Right lobe of liver (tissue), 4 donors: ENCODE data around the gene CNTN5.

Experiments used
- POLR2A ChIP-seq: fragments of 450-650 bp; IDR thresholded peaks from one replicate; pipeline ENCODE4 v1.6.1; 2017; ENCODE audit warnings: antibody characterized with exemption, mild to moderate bottlenecking
- TF ChIP-seq, protein P1 (sequence below), 4 donors: fragments of 200-600 bp in 3 of 4; fragments of 450-650 bp in 1 of 4; IDR thresholded peaks; one replicate each; pipeline versions ENCODE4 v1.5.1 to v1.8.0; 2016 to 2022; ENCODE audit warnings: antibody characterized with exemption in 4 of 4, mild to moderate bottlenecking in 2 of 4
- donor health status: DM: no; HTN: no; CAD: no.
- donor health status: DM: no; HTN: no; CAD: no.
- donor health status: DM: no; HTN: yes; CAD: no.

DNA sequence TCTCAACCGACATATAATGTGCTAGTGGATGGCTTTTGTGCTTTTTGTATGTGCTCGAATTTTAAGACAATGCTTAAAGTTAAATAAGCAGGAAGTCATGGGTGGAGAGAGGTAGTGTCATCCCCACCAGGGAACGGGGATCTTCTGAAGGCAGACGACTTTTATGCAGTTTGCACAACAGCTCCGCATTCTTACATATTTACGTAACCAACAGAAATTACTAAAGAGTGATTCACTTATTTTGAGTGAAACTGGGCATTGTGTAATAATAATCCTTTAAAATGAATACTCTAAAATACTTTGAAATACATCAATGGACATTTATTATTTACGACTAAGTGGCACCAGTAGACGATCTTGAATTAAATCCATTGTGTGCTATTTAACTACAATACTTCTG lies 305.1 kb downstream of the CNTN5 start:
- TF ChIP-seq, protein P1, sequence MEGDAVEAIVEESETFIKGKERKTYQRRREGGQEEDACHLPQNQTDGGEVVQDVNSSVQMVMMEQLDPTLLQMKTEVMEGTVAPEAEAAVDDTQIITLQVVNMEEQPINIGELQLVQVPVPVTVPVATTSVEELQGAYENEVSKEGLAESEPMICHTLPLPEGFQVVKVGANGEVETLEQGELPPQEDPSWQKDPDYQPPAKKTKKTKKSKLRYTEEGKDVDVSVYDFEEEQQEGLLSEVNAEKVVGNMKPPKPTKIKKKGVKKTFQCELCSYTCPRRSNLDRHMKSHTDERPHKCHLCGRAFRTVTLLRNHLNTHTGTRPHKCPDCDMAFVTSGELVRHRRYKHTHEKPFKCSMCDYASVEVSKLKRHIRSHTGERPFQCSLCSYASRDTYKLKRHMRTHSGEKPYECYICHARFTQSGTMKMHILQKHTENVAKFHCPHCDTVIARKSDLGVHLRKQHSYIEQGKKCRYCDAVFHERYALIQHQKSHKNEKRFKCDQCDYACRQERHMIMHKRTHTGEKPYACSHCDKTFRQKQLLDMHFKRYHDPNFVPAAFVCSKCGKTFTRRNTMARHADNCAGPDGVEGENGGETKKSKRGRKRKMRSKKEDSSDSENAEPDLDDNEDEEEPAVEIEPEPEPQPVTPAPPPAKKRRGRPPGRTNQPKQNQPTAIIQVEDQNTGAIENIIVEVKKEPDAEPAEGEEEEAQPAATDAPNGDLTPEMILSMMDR (IDR thresholded peaks at IDR 0.05), result no peak
- TF ChIP-seq POLR2A, result no peak
